CD1c-positive myeloid dendritic cell (primary cell): ENCODE data around the gene CTBS.
A peak's percentile ranks its signal among the peaks of the same experiment; 100 is the strongest.

Experiments
- DNase-seq: peaks from one replicate; pipeline ENCODE4 v3.0.0-alpha.2; 2016; ENCODE audit errors: extremely low spot score

CTBS gene

GRCh38 chr1:84506002-84506728, 68.1 kb downstream of the CTBS start, which contains the start of the genes GNG5 and SPATA1:
Gene GNG5 (minus strand): TSS chr1:84506581. CDS start chr1:84506091, 490 bp downstream.
Gene SPATA1 (plus strand): TSS chr1:84506386. CDS start chr1:84516360, 9,974 bp downstream.
- DNase-seq: peak; percentile 99

GRCh38 chr1:84505493-84506001, 68.7 kb downstream of the CTBS start:
- DNase-seq: no peak

GRCh38 chr1:84504580-84505492, 69.4 kb downstream of the CTBS start:
- peak; percentile 50 for DNase-seq

- no peak for DNase-seq
Measured at GRCh38 chr1:84502927-84503326, 71.3 kb downstream of the CTBS start.
